HG03521 (cell line): ENCODE measurements around the gene MAP3K2.

ENCODE experiments used
- ATAC-seq: cut with Tn5 transposase; IDR thresholded peaks from one replicate; pipeline ENCODE4 v1.9.1; 2021; ENCODE audit warnings: mild to moderate bottlenecking, moderate library complexity; ENCODE audit not compliant: unreplicated experiment

The MAP3K2 gene

DNA sequence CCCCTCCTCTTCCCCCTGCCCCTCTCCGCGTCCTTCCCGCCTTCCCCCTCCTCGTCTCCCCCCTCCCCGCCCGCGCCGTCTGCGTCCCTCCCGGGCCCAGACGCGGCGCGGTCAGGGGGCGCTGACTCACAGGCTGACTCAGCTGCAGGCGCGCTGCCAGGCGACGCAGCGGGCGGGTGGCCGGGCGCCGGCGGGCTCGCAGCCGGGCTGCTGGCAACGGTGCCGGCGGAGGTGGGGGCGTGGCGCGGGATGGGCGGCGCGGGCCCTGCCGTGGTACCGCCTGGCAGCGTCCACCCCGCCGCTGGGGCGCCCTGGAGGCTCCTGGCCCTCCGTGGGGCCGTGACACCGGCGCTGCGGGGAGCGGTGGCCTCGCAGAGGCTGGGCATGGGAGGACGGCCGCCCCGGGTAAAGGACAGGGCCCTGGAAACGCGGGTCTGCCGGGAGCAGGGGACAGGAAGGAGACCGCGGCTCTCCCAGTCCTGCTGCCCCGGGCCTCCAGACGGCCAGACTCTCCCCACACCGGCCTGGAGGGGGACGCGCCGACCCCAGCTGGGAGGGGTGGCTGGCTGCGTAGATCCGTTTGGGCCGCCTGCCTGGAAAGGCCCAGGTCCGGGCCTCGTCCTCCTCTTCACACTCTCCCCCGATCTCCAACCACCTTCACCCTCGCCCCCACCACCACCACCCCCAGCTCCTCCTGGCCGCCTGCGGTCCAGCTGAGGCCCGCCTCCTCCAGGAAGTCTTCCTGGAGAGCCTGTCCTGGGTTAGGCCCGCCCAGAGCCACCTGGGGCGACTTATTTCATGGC lies 20.4 kb upstream of the MAP3K2 start:
- peak; percentile 68 for ATAC-seq

DNA sequence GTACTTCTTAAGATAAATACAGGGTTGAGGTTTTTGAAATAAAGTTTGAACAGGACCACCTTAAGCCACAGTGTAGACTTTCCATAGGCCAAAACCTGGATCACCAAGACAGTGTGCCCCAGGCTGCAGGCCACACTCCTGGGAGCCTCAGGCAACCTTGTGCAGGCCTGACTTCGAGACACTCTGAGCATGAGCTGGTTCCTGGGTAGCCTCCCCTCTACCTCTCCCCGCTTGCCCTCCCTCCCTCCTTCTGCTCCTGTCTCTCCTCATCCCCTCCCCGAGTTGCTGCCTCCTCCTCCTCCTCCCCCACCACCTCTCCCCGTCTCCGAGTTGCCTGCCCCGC lies 19.9 kb upstream of the MAP3K2 start:
- ATAC-seq, result peak; percentile 4

DNA sequence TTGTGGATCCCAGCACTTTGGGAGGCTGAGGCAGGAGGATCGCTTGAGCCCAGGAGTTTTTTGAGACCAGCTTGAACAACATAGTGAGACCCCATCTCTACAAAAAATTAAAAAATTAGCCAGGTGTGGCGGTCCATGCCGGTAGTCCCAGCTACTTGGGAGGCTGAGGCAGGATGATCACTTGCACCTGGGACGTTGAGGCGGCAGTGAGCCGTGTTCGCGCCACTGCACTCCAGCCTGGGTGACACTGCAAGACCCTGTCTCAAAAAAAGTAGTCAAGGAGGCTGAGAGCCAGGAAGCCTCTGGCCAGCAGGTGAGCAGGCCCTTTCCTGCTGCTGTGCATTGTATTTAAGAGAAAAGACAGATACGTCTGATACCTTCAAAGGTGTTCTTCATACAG lies 19.3 kb upstream of the MAP3K2 start:
- no peak for ATAC-seq

DNA sequence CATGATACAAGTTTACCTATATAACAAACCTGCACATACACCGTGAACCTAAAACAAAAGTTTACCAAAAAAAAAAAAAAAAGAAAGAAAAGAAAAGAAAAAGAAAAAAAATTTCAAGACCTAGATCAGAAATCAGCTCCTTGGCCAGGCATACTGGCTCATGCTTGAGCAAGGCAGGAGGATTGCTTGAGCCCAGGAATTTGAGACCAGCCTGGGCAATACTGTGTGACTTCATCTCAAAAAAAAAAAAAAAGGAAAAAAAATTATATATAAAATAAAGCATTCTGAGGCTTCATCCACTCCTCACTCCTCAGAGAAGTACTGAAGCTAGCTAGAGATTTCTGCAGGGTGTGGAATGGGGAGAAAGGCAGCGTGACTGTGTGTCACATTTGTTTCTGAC lies 18.7 kb upstream of the MAP3K2 start:
- no peak for ATAC-seq

DNA sequence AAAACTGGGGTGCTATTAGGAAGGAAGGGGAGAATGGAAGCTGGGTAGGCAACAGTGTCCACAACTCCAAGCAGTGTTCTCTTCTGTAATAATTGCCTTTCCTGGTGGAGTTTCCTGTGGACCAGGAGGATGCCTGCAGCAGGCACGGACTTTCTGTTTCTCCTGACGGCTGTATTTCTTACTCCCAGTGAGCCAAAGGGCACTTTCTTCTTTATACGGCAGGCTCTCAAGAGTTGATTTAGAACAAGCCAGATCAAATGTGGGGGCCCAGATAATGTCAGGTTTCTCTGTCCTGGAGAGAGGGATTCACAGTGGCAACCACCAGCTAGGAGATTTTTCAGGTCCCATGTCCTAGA lies 17.5 kb upstream of the MAP3K2 start:
- no peak for ATAC-seq

DNA sequence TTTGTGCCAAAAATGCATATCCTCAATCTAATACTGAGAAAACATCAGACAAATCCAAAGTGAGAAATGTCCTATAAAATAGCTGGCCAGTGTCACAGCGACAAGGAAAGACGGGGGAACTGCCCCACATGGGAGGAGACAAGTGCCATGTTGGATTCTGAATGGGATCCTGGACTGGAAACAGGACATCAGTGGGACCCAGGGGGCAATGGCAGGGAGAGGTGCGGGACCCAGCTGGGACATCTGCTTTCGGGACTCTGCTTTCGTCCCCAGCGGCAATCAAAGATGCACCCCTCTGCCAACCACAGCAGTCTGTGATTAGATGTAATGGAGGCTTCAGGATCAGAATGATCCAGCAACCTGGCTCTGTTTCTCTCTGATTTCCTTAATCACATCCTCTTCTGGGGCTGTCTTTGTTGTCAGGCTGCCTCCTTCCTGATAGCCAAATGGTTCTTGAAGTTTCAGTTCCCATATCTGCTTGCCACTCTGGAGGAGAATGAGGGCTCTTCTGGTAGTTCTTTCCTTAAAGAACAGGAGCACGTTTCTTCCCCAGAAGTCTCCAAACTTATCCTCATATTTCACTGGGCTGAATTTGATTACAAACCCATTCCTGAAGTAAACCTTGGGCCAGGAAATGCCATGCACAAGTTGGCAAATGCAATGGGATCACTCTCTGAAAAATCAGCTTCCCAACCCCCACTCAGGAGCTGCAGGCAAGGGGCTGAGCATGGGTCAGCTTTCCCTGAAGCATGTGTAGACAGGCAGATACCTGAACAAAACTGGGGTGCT lies 16.9 kb upstream of the MAP3K2 start:
- ATAC-seq, result no peak

DNA sequence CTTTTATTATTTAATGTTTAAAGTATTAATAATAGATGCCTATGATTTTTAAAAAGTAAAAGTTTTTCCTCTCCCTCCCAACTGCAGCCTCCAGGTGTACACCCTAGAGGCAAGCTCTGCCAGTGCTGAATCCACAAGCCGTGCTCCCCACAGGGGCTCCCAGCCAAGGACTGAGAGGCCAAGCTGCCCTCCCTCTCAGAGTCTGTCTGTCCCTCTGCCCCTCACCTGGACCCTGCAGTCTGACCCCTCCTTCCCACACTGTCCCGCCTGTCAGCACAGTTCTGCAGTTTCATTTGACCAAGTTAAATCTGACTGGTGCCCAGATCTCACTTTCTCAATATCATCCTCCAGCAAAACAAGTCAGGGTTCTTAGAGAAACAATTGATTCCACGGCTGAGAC lies 15.7 kb upstream of the MAP3K2 start:
- ATAC-seq, result no peak

DNA sequence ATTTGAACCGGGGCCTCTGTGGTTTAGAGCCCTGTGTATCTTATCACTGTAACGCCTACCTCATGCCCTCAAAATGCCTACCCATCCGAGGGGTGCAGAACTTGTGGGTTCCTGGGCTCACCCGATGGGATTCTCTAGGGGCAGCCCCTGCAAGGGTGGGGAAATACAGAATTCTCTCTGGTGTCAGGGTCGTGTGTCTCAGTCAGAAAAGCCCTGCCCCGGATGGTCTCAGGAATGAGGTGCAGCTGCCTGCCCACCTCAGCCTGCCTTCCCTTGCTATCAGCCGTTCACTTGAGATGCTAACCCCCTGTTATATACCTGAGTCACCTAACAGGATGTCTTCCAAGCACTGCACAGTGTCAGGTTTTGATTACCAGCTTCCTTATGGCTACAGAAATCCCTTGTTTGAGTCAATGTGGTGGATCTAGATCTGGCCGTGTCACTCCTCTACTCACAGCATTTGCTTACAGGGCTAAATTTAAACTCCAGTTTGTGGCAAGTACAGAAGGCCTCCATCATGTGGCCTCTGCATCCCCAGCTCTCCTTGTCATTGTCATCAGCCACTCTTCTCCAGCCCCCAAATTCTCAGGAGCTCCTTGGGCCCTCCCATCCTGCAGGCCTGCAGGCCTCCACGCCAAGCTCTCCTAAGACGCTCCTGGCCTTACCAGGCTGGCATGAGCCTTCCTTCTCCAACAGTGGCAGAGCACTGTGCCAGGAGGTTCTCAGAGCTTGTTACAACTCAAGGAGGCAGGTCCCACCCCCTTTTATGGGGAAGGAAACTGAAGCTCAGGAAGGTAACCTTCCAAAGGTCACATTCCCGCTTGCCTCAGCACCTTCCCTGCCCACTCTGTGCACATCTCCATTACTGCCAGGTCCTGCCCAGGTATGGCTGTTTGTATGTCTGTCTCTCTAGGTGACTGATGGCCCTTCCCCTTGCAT lies 14.3 kb upstream of the MAP3K2 start:
- no peak for ATAC-seq

DNA sequence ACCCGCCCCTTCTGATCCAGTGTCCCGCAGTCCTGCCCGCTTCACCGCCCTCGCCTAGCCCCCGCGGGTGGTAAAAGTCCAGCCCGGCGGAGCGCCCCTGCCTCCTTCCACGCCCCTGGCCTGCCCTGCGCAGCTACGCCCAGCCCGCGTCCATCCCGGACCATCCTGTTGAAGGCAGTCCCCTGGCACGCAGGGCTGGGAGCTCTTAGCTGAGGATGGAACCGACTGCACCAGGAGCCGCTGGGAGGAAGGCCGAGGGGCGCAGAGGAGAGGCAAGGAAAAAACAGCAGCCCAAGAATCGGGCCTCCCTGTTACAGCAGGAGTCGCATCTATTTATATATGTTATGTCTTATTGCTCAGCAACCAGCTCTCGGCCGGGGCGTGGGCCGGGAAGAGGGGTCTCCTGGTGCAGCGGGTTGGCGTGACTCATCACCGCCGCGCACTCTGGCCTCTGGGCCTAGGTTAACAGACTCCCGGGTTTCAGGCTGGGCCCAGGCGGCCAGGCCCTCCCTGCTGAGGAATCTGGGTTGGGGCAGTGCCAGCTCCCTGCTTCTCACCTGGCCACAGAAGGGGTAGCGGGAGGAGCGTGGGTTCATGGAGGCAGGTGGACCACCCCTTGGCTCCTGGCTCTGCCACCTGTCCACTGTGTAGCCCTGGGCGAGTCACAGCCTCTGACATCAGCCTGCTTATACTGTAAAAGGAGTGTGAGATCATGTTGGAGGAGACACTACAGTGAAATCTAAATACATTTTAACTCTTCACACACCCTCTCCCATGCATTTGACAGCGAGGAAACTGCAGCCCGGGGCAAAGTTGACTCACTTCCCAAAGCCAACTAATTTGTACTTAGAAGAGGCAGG lies 13.4 kb upstream of the MAP3K2 start:
- ATAC-seq, result no peak

DNA sequence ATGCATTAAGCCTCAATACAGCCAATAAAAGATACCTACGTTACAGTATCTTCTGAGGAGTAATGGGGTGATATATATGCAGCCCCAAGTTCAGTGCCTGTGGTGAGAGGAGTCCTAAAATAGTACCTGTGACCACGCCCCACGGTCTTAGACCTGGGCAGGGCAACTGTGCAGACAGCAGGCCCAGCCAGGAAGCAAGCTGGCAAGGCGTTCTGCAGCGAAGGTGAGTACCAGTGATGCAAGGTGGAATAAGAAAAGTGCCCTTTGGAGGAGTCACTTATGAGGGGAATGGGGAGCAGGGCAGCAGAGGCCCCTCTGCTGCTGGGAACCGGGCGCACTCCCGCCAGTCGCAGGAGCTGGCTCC lies 12.7 kb upstream of the MAP3K2 start:
- ATAC-seq, result no peak

DNA sequence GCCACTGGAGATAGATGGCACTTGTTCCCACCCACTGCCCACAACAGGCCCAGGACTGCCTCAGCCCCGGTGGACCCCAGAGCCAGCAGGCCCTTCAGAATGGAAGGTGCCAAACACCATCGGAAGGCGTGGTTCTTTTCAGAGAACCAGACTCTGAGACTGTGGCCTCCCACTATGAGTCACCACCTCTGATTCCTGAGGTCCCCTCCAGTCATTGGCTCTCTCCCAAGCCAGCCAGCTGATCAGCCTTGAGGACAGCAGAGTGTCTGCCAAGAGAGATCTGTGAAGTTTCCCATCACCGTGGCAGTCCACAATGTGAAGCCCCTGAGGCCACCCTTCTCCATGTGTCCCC lies 10.4 kb upstream of the MAP3K2 start:
- ATAC-seq, result peak; percentile 87

DNA sequence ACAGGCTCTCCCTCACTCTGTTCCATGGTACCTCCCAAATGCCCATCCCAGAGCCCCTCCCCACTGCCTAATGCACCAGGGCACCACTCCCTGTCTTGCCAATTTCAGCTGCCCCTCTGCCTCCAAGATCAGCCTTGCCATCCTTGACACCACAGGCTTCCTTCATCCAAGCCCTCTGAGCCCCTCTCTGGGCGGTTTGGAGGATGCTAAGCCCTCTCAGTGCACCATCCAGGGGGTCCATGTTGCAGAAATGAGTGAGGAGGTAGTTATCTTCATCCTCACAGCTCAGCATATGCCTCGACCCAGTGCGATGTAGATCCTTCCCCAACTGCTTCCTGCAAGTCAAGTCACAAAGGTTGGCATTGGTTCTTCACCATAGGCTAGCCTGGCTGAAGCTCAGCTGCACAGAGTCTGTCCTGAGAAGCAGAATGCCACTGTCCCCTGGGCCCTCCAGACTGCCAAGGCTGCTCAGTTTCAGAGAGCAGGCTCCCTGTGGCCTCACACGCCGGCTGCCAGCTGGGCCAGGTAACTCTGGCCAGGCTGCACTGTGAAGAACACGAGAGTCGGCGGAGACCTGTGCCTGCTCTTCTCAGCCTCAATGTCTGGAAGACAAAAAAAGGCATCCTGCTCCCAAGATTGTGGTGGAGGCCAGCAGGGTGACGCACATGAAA lies 9.9 kb upstream of the MAP3K2 start:
- no peak for ATAC-seq

DNA sequence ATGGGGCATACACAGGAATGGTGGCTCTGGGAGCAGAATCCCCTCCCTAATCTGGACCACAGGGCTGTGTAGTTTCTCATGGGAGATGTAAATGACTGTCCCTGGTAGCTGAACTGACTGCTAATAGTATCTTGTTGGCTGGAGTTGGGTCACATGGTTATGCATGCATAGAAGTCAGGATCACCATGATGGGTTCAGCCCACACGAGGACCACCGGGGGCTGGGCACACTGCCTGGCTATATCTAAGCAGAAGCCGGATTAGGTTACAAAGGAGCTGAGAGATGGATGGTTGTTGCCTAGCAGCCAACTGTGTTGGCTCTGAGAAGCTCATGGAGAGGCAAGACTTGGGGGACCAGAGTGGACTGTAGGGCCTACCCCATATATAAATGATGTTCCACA lies 6.7 kb upstream of the MAP3K2 start:
- no peak for ATAC-seq

DNA sequence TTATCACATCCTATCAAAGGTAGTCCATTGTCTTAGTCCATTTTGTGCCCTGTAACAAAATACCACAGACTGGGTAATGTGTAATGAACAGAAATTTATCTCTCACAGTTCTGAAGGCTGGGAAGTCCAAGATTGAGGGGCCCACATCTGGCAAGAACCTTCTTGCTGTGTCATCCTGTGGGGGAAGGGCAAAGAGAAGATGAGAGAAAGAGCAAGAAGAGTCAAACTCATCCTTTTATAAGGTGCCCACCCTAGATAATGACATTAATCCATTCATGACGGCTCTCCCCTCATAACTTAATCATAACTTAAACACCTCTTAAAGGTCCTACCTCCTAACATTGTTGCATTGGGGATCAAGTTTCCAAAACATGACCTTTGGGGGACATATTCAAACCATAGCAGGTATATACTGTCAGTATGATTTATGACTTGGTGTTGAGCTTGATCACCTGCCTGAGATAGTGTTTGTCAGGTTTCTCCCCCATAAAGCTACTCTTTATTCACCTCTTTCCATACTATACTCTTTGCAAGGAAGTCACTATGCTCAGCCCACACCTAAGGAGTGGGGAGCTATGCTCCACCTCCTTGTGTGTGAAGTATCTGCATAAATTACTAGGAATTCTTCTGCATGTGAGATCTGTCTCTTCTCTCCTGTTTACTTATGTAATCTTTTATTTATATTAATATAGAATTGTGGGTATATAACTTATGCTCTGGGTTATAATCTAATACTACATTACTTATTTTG lies 5.2 kb upstream of the MAP3K2 start:
- no peak for ATAC-seq

DNA sequence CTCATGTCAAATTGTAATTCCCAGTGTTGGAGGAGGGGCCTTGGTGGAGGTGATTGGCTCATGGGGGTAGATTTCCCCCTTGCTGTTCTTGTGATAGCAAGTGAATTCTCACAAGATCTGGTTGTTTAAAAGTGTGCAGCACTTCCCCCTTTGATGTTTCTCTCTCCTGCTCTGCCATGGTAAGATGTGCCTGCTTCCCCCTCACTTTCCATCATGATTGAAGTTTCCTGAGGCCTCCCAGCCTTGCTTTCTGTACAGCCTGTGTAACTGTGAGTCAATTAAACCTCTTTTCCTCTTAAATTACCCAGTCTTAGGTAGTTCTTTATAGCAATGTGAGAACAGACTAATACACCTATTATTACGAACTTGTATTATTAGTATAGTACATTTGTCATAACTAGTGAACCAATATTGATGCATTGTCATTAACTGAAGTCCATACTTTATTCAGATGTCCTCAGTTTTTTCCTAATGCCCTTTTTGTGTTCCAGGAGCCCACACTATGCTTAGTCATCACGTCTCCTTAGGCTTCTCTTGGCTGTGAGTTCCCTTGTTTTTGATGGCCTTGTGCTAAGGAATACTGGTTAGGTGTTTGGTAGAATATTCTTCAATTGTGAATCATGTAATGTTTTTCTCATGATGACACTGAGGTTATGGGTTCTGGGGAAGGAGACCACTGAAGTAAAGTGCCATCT lies 4.5 kb upstream of the MAP3K2 start:
- ATAC-seq, result no peak

DNA sequence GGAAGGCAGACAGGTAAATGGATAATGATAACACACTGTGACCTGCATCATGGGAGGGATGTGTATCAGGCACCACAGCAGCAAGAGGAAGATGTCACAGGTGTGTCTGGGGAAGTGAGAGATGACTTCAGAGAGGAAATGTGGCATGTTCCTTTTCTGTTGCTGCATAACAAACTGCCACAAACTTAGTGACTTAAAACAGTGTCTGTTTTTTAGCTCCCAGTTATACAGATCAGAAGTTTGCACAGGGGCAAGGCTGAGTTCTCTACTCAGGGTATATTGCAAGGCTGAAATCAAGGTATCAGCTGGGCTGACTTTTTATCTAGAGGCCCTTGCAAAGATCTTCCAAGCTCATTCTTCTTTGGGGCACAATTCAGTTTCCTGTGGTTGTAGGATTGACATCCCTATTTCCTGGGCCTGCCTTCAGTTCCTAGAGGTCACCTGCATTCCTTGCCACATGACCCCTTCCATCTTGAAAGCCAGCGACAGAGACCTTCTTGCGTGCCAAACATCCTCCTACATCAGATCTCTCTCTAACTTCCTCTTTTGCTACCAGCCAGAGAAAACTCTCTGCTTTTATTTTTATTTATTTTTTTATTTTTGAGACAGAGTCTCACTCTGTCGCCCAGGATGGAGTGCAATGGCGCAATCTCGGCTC lies 2.1 kb upstream of the MAP3K2 start:
- no peak for ATAC-seq

DNA sequence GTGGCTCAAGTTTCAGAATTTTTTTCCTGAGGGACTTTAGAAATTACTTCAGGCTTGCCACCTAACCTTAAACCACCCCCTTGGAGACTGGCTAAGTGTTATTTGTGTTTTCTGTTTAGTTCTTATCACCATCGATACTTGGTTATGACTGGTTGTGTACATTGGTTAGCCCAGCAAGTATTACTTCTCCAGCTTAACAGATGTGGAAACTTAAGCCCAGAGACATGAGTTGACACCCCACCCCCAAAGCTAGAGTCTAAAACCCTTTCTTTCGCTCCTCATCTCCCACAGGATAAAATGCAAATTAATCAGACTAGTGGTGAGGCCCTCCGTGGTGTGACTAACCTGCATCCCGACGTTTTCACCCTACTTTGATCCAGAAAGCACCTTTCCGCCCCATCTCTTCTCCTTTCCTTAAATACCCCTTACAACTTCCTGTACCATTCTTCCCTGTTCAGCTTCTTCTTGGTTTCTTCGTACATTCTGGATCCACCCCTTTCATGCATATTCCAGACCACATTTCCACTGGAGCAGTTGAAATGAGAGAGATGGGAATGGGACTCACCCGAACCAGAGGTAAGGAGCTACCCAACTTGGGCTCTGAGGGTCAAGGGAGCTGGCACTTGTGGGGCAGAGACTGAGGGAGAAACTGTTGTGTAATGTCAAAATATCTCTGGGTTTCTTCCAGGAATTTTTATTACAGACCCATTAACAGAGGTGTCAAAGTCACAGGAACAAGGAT lies 819 bp upstream of the MAP3K2 start:
- ATAC-seq, result peak; percentile 10
